Esophagus (tissue), 2 donors: ENCODE results near the gene PRRG3. TPM values are rescaled to one million over a fixed set of nuclear protein-coding genes. Genes with fewer than 3 reads are reported as not detected.

Source experiments
- H3K27ac ChIP-seq, 2 donors: one replicate each; pipeline ENCODE4 v1.5.1; 2013; ENCODE audit warnings: low read depth in 2 of 2, mild to moderate bottlenecking in 2 of 2, inconsistent platforms in 1 of 2, low read length in 1 of 2, moderate library complexity in 1 of 2
- H3K27me3 ChIP-seq, 2 donors: one replicate each; pipeline ENCODE4 v1.6.1; 2013; ENCODE audit warnings: low read length in 2 of 2, control low read depth in 1 of 2, mild to moderate bottlenecking in 1 of 2; ENCODE audit not compliant: insufficient read depth in 2 of 2, control insufficient read depth in 1 of 2
- H3K36me3 ChIP-seq, 2 donors: one replicate each; pipeline ENCODE4 v1.6.1; 2013; ENCODE audit warnings: low read length in 1 of 2; ENCODE audit not compliant: control insufficient read depth in 2 of 2, insufficient read depth in 2 of 2
- H3K4me1 ChIP-seq, 2 donors: one replicate each; pipeline ENCODE4 v1.6.1; 2013; ENCODE audit warnings: low read length in 1 of 2; ENCODE audit not compliant: control insufficient read depth in 2 of 2, insufficient read depth in 2 of 2
- H3K4me3 ChIP-seq, 2 donors: one replicate each; pipeline ENCODE4 v1.5.1; 2013; ENCODE audit warnings: low read length in 2 of 2, mild to moderate bottlenecking in 2 of 2, low read depth in 1 of 2, moderate library complexity in 1 of 2
- H3K9me3 ChIP-seq, 2 donors: one replicate each; pipeline ENCODE4 v1.6.1; 2013; ENCODE audit warnings: mild to moderate bottlenecking in 2 of 2, low read depth in 1 of 2, low read length in 1 of 2, moderate library complexity in 1 of 2; ENCODE audit not compliant: control insufficient read depth in 2 of 2, insufficient read depth in 1 of 2
- WGBS, 2 donors: extraction: QIAGEN DNeasy Blood & Tissue Kit; methylation state at CpG; one replicate each; pipeline ENCODE4 v1.1.7; 2013; 5-methylcytosine and 5-hydroxymethylcytosine counted together
- polyA plus RNA-seq, 2 donors: library from polyadenylated mRNA; stranded (reverse); fragments of 200-250 nt; gene quantifications; one replicate each; pipeline ENCODE4 v1.2.3, GENCODE V29; 2013
- donor health status: healthy with polysubstance abuse.
- donor health status: Bipolar disorder and iron deficiency.

Gene PRRG3
- polyA plus RNA-seq, 2 donors: 0.08 to 0.09 TPM

GRCh38 chrX:151735219-151735618, 40.0 kb downstream of the PRRG3 start:
- Histone ChIP-seq H3K27ac (no peak overlapping the region), H3K4me1 (no peaks in the 10 kb centered on the region), H3K9me3 (no peaks in the 10 kb centered on the region), H3K4me3 (no peak overlapping the region), H3K27me3 (peaks cover 0 to 7% of the 10 kb centered on the region in 2 donors), H3K36me3 (no peaks in the 10 kb centered on the region)
- 61 to 84% methylated on average over 2 of the region's 2 CpGs for WGBS, 2 donors

DNA sequence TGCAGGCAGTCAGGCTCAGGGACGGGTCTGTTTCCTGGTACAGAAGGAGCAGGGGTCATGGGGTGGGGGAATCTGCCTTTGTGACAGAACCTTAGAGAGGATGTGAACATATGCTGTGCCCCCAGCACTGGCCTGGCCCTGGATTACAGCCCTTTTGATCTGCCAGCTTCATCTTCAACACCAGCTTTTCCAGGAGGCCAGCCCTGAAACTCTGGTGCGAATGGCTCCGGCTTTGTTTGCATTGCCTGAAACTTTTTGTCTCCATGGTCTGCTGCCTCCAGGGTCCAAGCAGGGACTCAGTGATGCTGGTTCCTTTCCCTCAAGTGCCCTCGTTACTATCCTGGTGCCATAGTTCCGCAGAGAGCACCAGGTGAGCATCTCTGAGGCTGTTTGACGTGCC, 41.4 kb downstream of the PRRG3 start:
- Histone ChIP-seq H3K36me3 (no peaks in the 10 kb centered on the region), H3K4me3 (no peak overlapping the region), H3K9me3 (no peaks in the 10 kb centered on the region), H3K27ac (no peak overlapping the region), H3K27me3 (peaks cover 0 to 7% of the 10 kb centered on the region in 2 donors), H3K4me1 (no peaks in the 10 kb centered on the region)
- WGBS, 2 donors: 79 to 86% methylated on average over 6 of the region's 6 CpGs

- peaks cover 0 to 7% of the 10 kb centered on the region in 2 donors for H3K27me3 ChIP-seq
- H3K36me3 ChIP-seq: no peaks in the 10 kb centered on the region
These were observed 42.2 kb downstream of the PRRG3 start for GRCh38 chrX:151737494-151737893.

GRCh38 chrX:151738751-151739150, 43.5 kb downstream of the PRRG3 start:
- H3K36me3 ChIP-seq: no peaks in the 10 kb centered on the region
- H3K27me3 ChIP-seq: peaks cover 0 to 7% of the 10 kb centered on the region in 2 donors
- 73 to 90% methylated on average over 7 of the region's 7 CpGs for WGBS, 2 donors
- H3K9me3 ChIP-seq: no peaks in the 10 kb centered on the region
- no peak overlapping the region for H3K27ac ChIP-seq
- no peak overlapping the region for H3K4me3 ChIP-seq
- no peaks in the 10 kb centered on the region for H3K4me1 ChIP-seq

More at GRCh38 chrX:151737494-151737893, 42.2 kb downstream of the PRRG3 start:
- no peaks in the 10 kb centered on the region for H3K4me1 ChIP-seq
- H3K4me3 ChIP-seq: no peak overlapping the region
- no peaks in the 10 kb centered on the region for H3K9me3 ChIP-seq
- H3K27ac ChIP-seq: no peak overlapping the region
- WGBS, 2 donors: 64 to 69% methylated on average over 5 of the region's 5 CpGs

- H3K4me1 ChIP-seq: no peaks in the 10 kb centered on the region
- H3K27ac ChIP-seq: no peak overlapping the region
- 76 to 89% methylated on average over 4 of the region's 4 CpGs for WGBS, 2 donors
- no peak overlapping the region for H3K4me3 ChIP-seq
- H3K36me3 ChIP-seq: no peaks in the 10 kb centered on the region
- no peaks in the 10 kb centered on the region for H3K9me3 ChIP-seq
- no peaks in the 10 kb centered on the region for H3K27me3 ChIP-seq
These were observed 46.3 kb downstream of the PRRG3 start for GRCh38 chrX:151741606-151742005.

GRCh38 chrX:151742311-151742710, 47.1 kb downstream of the PRRG3 start:
- Histone ChIP-seq H3K27me3 (no peaks in the 10 kb centered on the region), H3K9me3 (no peaks in the 10 kb centered on the region)
- WGBS, 2 donors: 88 to 90% methylated on average over 5 of the region's 5 CpGs

DNA sequence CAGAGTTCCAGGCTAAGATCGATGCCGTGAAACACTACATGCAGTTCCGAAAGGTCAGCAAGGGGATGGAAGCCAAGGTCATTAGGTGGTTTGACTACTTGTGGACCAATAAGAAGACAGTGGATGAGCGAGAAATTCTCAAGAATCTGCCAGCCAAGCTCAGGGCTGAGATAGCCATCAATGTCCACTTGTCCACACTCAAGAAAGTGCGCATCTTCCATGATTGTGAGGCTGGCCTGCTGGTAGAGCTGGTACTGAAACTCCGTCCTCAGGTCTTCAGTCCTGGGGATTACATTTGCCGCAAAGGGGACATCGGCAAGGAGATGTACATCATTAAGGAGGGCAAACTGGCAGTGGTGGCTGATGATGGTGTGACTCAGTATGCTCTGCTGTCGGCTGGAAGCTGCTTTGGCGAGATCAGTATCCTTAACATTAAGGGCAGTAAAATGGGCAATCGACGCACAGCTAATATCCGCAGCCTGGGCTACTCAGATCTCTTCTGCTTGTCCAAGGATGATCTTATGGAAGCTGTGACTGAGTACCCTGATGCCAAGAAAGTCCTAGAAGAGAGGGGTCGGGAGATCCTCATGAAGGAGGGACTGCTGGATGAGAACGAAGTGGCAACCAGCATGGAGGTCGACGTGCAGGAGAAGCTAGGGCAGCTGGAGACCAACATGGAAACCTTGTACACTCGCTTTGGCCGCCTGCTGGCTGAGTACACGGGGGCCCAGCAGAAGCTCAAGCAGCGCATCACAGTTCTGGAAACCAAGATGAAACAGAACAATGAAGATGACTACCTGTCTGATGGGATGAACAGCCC, 48.6 kb downstream of the PRRG3 start:
- Histone ChIP-seq H3K9me3 (no peaks in the 10 kb centered on the region), H3K4me3 (no peak overlapping the region)
- 90 to 96% methylated on average over 21 of the region's 21 CpGs for WGBS, 2 donors

More at GRCh38 chrX:151742311-151742710, 47.1 kb downstream of the PRRG3 start:
- Histone ChIP-seq H3K36me3 (no peaks in the 10 kb centered on the region), H3K4me1 (no peaks in the 10 kb centered on the region), H3K4me3 (no peak overlapping the region), H3K27ac (no peak overlapping the region)

DNA sequence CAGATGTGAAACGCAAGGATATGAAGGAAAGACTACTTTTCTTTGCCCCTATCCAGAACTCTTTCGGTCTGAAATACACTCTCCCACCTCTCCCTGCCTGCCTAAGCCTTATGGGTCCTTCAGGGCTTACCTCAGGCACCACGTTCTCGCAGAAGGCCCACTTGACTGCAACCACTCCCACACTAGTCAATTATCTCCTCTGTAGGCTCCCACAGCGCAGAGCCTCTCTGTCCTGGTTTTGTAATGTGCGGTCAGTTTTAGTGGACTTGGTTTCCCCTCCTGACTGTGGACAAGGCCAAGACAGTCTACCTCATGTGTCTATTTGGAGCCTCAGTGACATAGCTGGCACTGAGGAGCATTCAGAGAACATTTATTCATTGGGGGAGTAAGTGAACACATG, 50.4 kb downstream of the PRRG3 start:
- no peaks in the 10 kb centered on the region for H3K4me1 ChIP-seq
- 74 to 92% methylated on average over 6 of the region's 6 CpGs for WGBS, 2 donors
- no peaks in the 10 kb centered on the region for H3K36me3 ChIP-seq
- H3K27me3 ChIP-seq: no peaks in the 10 kb centered on the region
- H3K9me3 ChIP-seq: no peaks in the 10 kb centered on the region
- H3K4me3 ChIP-seq: no peak overlapping the region
- no peak overlapping the region for H3K27ac ChIP-seq

More for the DNA sequence above, 48.6 kb downstream of the PRRG3 start:
- H3K27ac ChIP-seq: no peak overlapping the region
- H3K4me1 ChIP-seq: no peaks in the 10 kb centered on the region
- no peaks in the 10 kb centered on the region for H3K27me3 ChIP-seq
- H3K36me3 ChIP-seq: no peaks in the 10 kb centered on the region

DNA sequence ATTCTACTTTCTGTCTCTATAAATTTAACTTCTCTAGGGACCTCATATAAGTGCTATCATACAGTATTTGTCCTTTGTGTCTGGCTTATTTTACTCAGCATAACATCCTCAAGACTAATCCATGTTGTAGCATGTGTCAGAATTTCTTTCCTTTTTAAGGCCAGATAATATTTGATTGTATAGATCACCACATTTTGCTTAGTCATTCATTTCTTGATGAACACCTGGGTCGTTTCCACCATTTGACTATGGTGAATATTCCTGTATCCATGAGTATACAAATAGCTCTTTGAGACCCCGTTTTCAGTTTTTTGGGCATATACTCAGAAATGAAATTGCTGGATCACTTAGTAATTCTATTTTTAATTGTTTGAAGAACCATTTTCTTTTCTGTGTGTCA, 51.2 kb downstream of the PRRG3 start:
- Histone ChIP-seq H3K36me3 (no peaks in the 10 kb centered on the region), H3K4me3 (no peak overlapping the region), H3K9me3 (no peaks in the 10 kb centered on the region), H3K4me1 (no peaks in the 10 kb centered on the region), H3K27ac (no peak overlapping the region), H3K27me3 (no peaks in the 10 kb centered on the region)
- 44 to 55% methylated on average over 2 of the region's 2 CpGs for WGBS, 2 donors

DNA sequence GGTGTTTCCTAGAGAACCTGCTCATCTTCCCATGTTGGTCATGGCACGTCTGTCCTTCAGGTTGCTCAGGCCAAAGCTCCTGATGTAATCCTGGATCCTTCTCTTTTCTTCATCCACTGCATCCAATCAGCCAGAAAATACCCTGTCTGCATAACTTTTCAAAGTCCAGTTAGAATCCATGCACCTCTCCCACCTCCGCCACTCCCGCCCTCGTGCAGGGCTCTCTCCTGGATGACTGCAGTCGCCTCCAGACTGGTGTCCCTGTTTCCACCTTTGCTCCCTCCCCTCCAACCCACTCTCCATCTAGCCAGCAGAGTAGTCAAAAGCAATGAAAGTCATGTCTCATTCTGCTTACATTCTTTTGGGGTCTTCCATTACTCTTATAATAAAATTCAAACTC, 55.3 kb downstream of the PRRG3 start:
- WGBS, 2 donors: 92 to 96% methylated on average over 5 of the region's 5 CpGs
- Histone ChIP-seq H3K4me1 (no peaks in the 10 kb centered on the region), H3K36me3 (no peaks in the 10 kb centered on the region), H3K27me3 (no peaks in the 10 kb centered on the region), H3K4me3 (no peak overlapping the region), H3K9me3 (no peaks in the 10 kb centered on the region), H3K27ac (no peak overlapping the region)
